Neural cell (in vitro differentiated cells): Measurements from ENCODE around the gene TUSC7. TPM values are rescaled to one million over a fixed set of nuclear protein-coding genes. Genes with fewer than 3 reads are reported as not detected.

Experiments
- H2AFZ ChIP-seq: fragments of 200-600, 300-800 bp; sonication (generic), shearing (Covaris generic); 2 replicates; pipeline ENCODE4 v1.6.0; 2014; ENCODE audit warnings: low read depth, mild to moderate bottlenecking, antibody characterized with exemption, low read length, moderate library complexity
- H3F3A ChIP-seq: fragments of 200-600 bp; shearing (Covaris generic); 2 replicates; pipeline ENCODE4 v1.6.1; 2016; ENCODE audit warnings: mild to moderate bottlenecking, moderate library complexity, mixed read lengths, antibody characterized with exemption, low read length; ENCODE audit not compliant: insufficient read depth, poor library complexity, severe bottlenecking
- H3K27ac ChIP-seq: fragments of 200-600, 300-800 bp; sonication (generic), shearing (Covaris generic); 2 replicates; pipeline ENCODE4 v1.5.1; 2014; ENCODE audit warnings: mild to moderate bottlenecking, low read length, moderate library complexity
- H3K27me3 ChIP-seq: fragments of 300-800, 200-600 bp; sonication (generic), shearing (Covaris generic); 2 replicates; pipeline ENCODE4 v1.6.0; 2014; ENCODE audit warnings: mild to moderate bottlenecking, low read depth, low read length, moderate library complexity; ENCODE audit not compliant: insufficient read depth
- H3K36me3 ChIP-seq: fragments of 300-800, 200-600 bp; sonication (generic), shearing (Covaris generic); 2 replicates; pipeline ENCODE4 v1.5.1; 2014; ENCODE audit warnings: mild to moderate bottlenecking, antibody characterized with exemption, low read length, moderate library complexity; ENCODE audit not compliant: insufficient read depth
- H3K4me2 ChIP-seq: fragments of 300-800, 200-600 bp; sonication (generic), shearing (Covaris generic); 2 replicates; pipeline ENCODE4 v1.6.0; 2014; ENCODE audit warnings: mild to moderate bottlenecking, low read length
- H3K4me3 ChIP-seq: fragments of 300-800, 200-600 bp; sonication (generic), shearing (Covaris generic); 2 replicates; pipeline ENCODE4 v1.5.1; 2014; ENCODE audit warnings: mild to moderate bottlenecking, low read length, moderate library complexity
- H3K79me2 ChIP-seq: fragments of 200-600 bp; shearing (Covaris generic); replicated peaks from 2 replicates; pipeline ENCODE4 v1.6.0; 2014; ENCODE audit warnings: mild to moderate bottlenecking, low read length, moderate library complexity; ENCODE audit not compliant: insufficient read depth
- H3K9ac ChIP-seq: fragments of 300-800, 200-600 bp; sonication (generic), shearing (Covaris generic); 2 replicates; pipeline ENCODE4 v1.6.1; 2016; ENCODE audit warnings: mild to moderate bottlenecking, low read length, mixed read lengths
- H3K9me2 ChIP-seq: fragments of 200-600 bp; shearing (Covaris generic); 2 replicates; pipeline ENCODE4 v1.6.1; 2016; ENCODE audit warnings: mild to moderate bottlenecking, low read length, mixed read lengths; ENCODE audit not compliant: insufficient read depth
- H3K9me3 ChIP-seq: fragments of 200-600, 300-800 bp; sonication (generic), shearing (Covaris generic); 2 replicates; pipeline ENCODE4 v1.6.1; 2016; ENCODE audit warnings: mild to moderate bottlenecking, mixed run types, low read length, moderate library complexity, mixed read lengths
- H4K20me1 ChIP-seq: fragments of 200-600 bp; shearing (Covaris generic); 2 replicates; pipeline ENCODE4 v1.6.1; 2016; ENCODE audit warnings: mild to moderate bottlenecking, mixed run types; ENCODE audit not compliant: insufficient read depth
- CTCF ChIP-seq: fragments of 450-650 bp; IDR thresholded peaks from 2 replicates; pipeline ENCODE4 v1.5.1; 2014; ENCODE audit warnings: antibody characterized with exemption, mild to moderate bottlenecking, moderate library complexity; ENCODE audit not compliant: poor library complexity, severe bottlenecking
- EP300 ChIP-seq: fragments of 450-650 bp; conservative IDR thresholded peaks from 2 replicates; pipeline ENCODE4 v1.6.1; 2014; ENCODE audit warnings: antibody characterized with exemption, mild to moderate bottlenecking, moderate library complexity; ENCODE audit not compliant: poor library complexity, severe bottlenecking
- EZH2 ChIP-seq: fragments of 200-600, 300-800 bp; shearing (Covaris generic), sonication (generic); IDR thresholded peaks from 2 replicates; pipeline ENCODE4 v1.6.1; 2014; ENCODE audit warnings: antibody characterized with exemption, low read length, borderline replicate concordance, mild to moderate bottlenecking; ENCODE audit not compliant: insufficient read depth, poor library complexity, severe bottlenecking
- POLR2AphosphoS5 ChIP-seq: IDR thresholded peaks from 2 replicates; pipeline ENCODE4 v1.6.1; 2012
- RAD21 ChIP-seq: fragments of 450-650 bp; conservative IDR thresholded peaks from 2 replicates; pipeline ENCODE4 v1.6.1; 2014; ENCODE audit warnings: antibody characterized with exemption, mild to moderate bottlenecking, moderate library complexity
- REST ChIP-seq: IDR thresholded peaks from 2 replicates; pipeline ENCODE4 v1.6.1; 2012; ENCODE audit warnings: borderline replicate concordance
- SMC3 ChIP-seq: fragments of 450-650 bp; conservative IDR thresholded peaks from 2 replicates; pipeline ENCODE4 v1.6.1; 2014; ENCODE audit warnings: antibody characterized with exemption, mild to moderate bottlenecking, moderate library complexity; ENCODE audit not compliant: poor library complexity
- TAF1 ChIP-seq: IDR thresholded peaks from 2 replicates; pipeline ENCODE4 v1.6.1; 2012; ENCODE audit warnings: low read depth
- polyA minus RNA-seq: library from RNA; depleted of rRNA, polyadenylated mRNA; stranded (reverse); fragments of >200 nt; gene quantifications from 2 replicates; pipeline ENCODE4 v1.2.3, GENCODE V29; 2014
- polyA plus RNA-seq: library from polyadenylated mRNA; depleted of rRNA; stranded (reverse); fragments of >200 nt; gene quantifications from 2 replicates; pipeline ENCODE4 v1.2.3, GENCODE V29; 2014

TUSC7 gene
- polyA plus RNA-seq (not detected in 2 replicates), polyA minus RNA-seq (0.46 and 0.49 TPM in 2 replicates)

GRCh38 chr3:116709479-116709878, at the start of gene TUSC7:
Gene TUSC7, plus strand, starts transcription at chr3:116709779.
- Histone ChIP-seq H3F3A (no peaks in the 10 kb centered on the region), H3K9me2 (no peaks in the 10 kb centered on the region), H3K27me3 (no peaks in the 10 kb centered on the region), H3K4me2 (no peak within 1 kb of the TSS), H3K36me3 (no peaks in the 10 kb centered on the region), H3K9ac (no peak within 1 kb of the TSS), H3K27ac (no peak within 1 kb of the TSS), H3K4me3 (no peak within 1 kb of the TSS), H4K20me1 (no peaks in the 10 kb centered on the region), H3K9me3 (no peaks in the 10 kb centered on the region), H3K79me2 (no peaks in the 10 kb centered on the region), H2AFZ (no peak within 1 kb of the TSS)
- TF ChIP-seq TAF1 (no peak), EZH2 (no peak), REST (no peak), SMC3 (no peak), CTCF (no peak), EP300 (no peak)

GRCh38 chr3:116661196-116661595, 48.4 kb upstream of the TUSC7 start:
- Histone ChIP-seq H4K20me1 (no peaks in the 10 kb centered on the region), H3K36me3 (no peaks in the 10 kb centered on the region), H3K4me2 (no peak overlapping the region), H3K9me2 (no peaks in the 10 kb centered on the region), H3F3A (no peaks in the 10 kb centered on the region), H3K79me2 (no peaks in the 10 kb centered on the region), H2AFZ (no peak overlapping the region), H3K4me3 (no peak overlapping the region), H3K27ac (no peak overlapping the region), H3K9ac (no peak overlapping the region), H3K9me3 (no peaks in the 10 kb centered on the region), H3K27me3 (no peaks in the 10 kb centered on the region)
- no peak for TF ChIP-seq EZH2
- no peak for TF ChIP-seq REST
- no peak for TF ChIP-seq RAD21
- no peak for TF ChIP-seq POLR2AphosphoS5
- TF ChIP-seq SMC3 = no peak
- no peak for TF ChIP-seq CTCF
- no peak for TF ChIP-seq EP300
- no peak for TF ChIP-seq TAF1
